Caco-2 (cell line): ENCODE data around the gene SLC5A8. TPM values are rescaled to one million over a fixed set of nuclear protein-coding genes. Genes with fewer than 3 reads are reported as not detected.

Experiments
- BruUV-seq: library from RNA; stranded (reverse); fragments of 400-500 nt; replicated peaks from 2 replicates; lab custom pipeline; 2021; lab: Mats Ljungman, UMichigan
- CTCF ChIA-PET: fragments of 300-600 bp; sonication (Branson Sonifier 250); formaldehyde crosslinking; loops from one replicate; lab custom pipeline; 2022; ENCODE audit warnings: antibody characterized with exemption; lab: Charles Lee
- POLR2A ChIA-PET: fragments of 300-600 bp; sonication (Branson Sonifier 250); formaldehyde crosslinking; loops from one replicate; lab custom pipeline; 2022; ENCODE audit warnings: antibody characterized with exemption; lab: Charles Lee
- DNase-seq, 2 experiments: peaks; one replicate each; pipeline versions ENCODE4 v3.0.0 to v3.0.0-alpha.2; 2020 to 2022
- H3K27me3 ChIP-seq: replicated peaks from 2 replicates; pipeline ENCODE4 v1.6.0; 2011; ENCODE audit warnings: low read length; ENCODE audit not compliant: control insufficient read depth, insufficient read depth
- H3K36me3 ChIP-seq: 2 replicates; pipeline ENCODE4 v1.5.1; 2011; ENCODE audit warnings: low read length; ENCODE audit not compliant: control insufficient read depth, insufficient read depth
- H3K4me1 ChIP-seq: fragments of 250-450 bp; sonication (Bioruptor Pico); 2 replicates; pipeline ENCODE4 v1.5.1; 2020; ENCODE audit warnings: mild to moderate bottlenecking
- H3K4me3 ChIP-seq: 2 replicates; pipeline ENCODE4 v1.5.1; 2011; ENCODE audit warnings: low read depth, mild to moderate bottlenecking, control low read depth, low read length
- H3K9me3 ChIP-seq: fragments of 250-450 bp; sonication (Bioruptor Pico); 2 replicates; pipeline ENCODE4 v1.5.1; 2020; ENCODE audit warnings: mild to moderate bottlenecking, moderate library complexity
- H3K27ac Mint-ChIP-seq: one replicate; pipeline ENCODE4 v1.8.0; 2022; ENCODE audit warnings: mixed read lengths; ENCODE audit not compliant: unreplicated experiment
- H3K27me3 Mint-ChIP-seq: one replicate; pipeline ENCODE4 v1.8.0; 2022; ENCODE audit warnings: mixed read lengths; ENCODE audit not compliant: insufficient read depth, unreplicated experiment
- H3K36me3 Mint-ChIP-seq: one replicate; pipeline ENCODE4 v1.8.0; 2022; ENCODE audit warnings: mild to moderate bottlenecking, mixed read lengths; ENCODE audit not compliant: insufficient read depth, unreplicated experiment
- H3K4me1 Mint-ChIP-seq: one replicate; pipeline ENCODE4 v1.8.0; 2022; ENCODE audit warnings: low read depth, mixed read lengths; ENCODE audit not compliant: unreplicated experiment
- H3K4me3 Mint-ChIP-seq: one replicate; pipeline ENCODE4 v1.8.0; 2022; ENCODE audit warnings: mild to moderate bottlenecking, moderate library complexity, mixed read lengths; ENCODE audit not compliant: unreplicated experiment
- H3K9me3 Mint-ChIP-seq: one replicate; pipeline ENCODE4 v1.8.0; 2022; ENCODE audit warnings: mixed read lengths; ENCODE audit not compliant: unreplicated experiment
- CTCF ChIP-seq, 2 experiments: fragments of 200-600 bp in 1 of 2; IDR thresholded peaks; 1 replicate in 1 of 2; 2 replicates in 1 of 2; pipeline versions ENCODE4 v1.5.1 to v1.8.0; 2011 to 2022; ENCODE audit warnings: antibody characterized with exemption in 1 of 2, control low read depth in 1 of 2, inconsistent platforms in 1 of 2, low read depth in 1 of 2, low read length in 1 of 2, mild to moderate bottlenecking in 1 of 2, moderate library complexity in 1 of 2; ENCODE audit not compliant: insufficient read depth in 1 of 2, severe bottlenecking in 1 of 2, unreplicated experiment in 1 of 2
- intact Hi-C: fragments of 100-400 bp; cut with micrococcal nuclease; formaldehyde crosslinking; loops from one replicate; pipeline ENCODE4 v1.10.0; 2022; ENCODE audit not compliant: unreplicated experiment
- total RNA-seq: library from RNA; stranded (reverse); gene quantifications from 2 replicates; pipeline ENCODE4 v1.2.3, GENCODE V29; 2022

The SLC5A8 gene
- total RNA-seq, 1 experiment from 2014 or later, result not detected

- intact Hi-C loops, result no loop called here
- ChIA-PET CTCF (no interaction called here), POLR2A (no interaction called here)
- no peak for DNase-seq
- TF ChIP-seq CTCF (IDR thresholded peaks at IDR 0.05; ENCODE audit: insufficient read depth in 1 of 2, low read depth in 1 of 2, low read length in 1 of 2, severe bottlenecking in 1 of 2, unreplicated experiment in 1 of 2), result no peak
- no peaks in the 10 kb centered on the region for H3K4me1 ChIP-seq
- H3K27ac Mint-ChIP-seq, result no peak overlapping the region
- no peaks in the 10 kb centered on the region for H3K36me3 ChIP-seq
- H3K36me3 Mint-ChIP-seq, result no peaks in the 10 kb centered on the region
- H3K4me3 Mint-ChIP-seq, result no peak overlapping the region
- no peaks in the 10 kb centered on the region for H3K4me1 Mint-ChIP-seq
- H3K27me3 ChIP-seq, result no peaks in the 10 kb centered on the region
- no TSS peak for BruUV-seq
- peaks cover 29% of the 10 kb centered on the region for H3K27me3 Mint-ChIP-seq
- H3K9me3 ChIP-seq, result peaks cover 9% of the 10 kb centered on the region; the same call in 1 of the 2 replicates
- peaks cover 15% of the 10 kb centered on the region for H3K9me3 Mint-ChIP-seq
- no peak overlapping the region for H3K4me3 ChIP-seq
These were observed 36.8 kb downstream of the SLC5A8 start for GRCh38 chr12:101173197-101173749.

GRCh38 chr12:101172316-101172715, 37.7 kb downstream of the SLC5A8 start:
- no peak overlapping the region for H3K4me3 Mint-ChIP-seq
- Histone ChIP-seq H3K4me3 (no peak overlapping the region), H3K9me3 (peaks cover 9% of the 10 kb centered on the region; the same call in 1 of the 2 replicates), H3K4me1 (no peaks in the 10 kb centered on the region), H3K27me3 (no peaks in the 10 kb centered on the region), H3K36me3 (no peaks in the 10 kb centered on the region)
- no peaks in the 10 kb centered on the region for H3K4me1 Mint-ChIP-seq
- TF ChIP-seq CTCF (IDR thresholded peaks at IDR 0.05; ENCODE audit: insufficient read depth in 1 of 2, low read depth in 1 of 2, low read length in 1 of 2, severe bottlenecking in 1 of 2, unreplicated experiment in 1 of 2), result peak in 1 of 2 experiments; percentile 34
- peaks cover 24% of the 10 kb centered on the region for H3K27me3 Mint-ChIP-seq
- intact Hi-C loops, result no loop called here
- BruUV-seq, result no TSS peak
- H3K27ac Mint-ChIP-seq, result no peak overlapping the region
- H3K9me3 Mint-ChIP-seq, result peaks cover 15% of the 10 kb centered on the region
- H3K36me3 Mint-ChIP-seq, result no peaks in the 10 kb centered on the region
- POLR2A ChIA-PET, result no interaction called here
- CTCF ChIA-PET, result no interaction called here
- DNase-seq, result peak; percentile 16 to 36

GRCh38 chr12:101168001-101168400, 42.0 kb downstream of the SLC5A8 start:
- no peak overlapping the region for H3K4me3 ChIP-seq

More at GRCh38 chr12:101168001-101168400, 42.0 kb downstream of the SLC5A8 start:
- H3K4me3 Mint-ChIP-seq, result no peak overlapping the region
- intact Hi-C loops, result no loop called here
- no TSS peak for BruUV-seq
- H3K9me3 Mint-ChIP-seq, result no peaks in the 10 kb centered on the region
- POLR2A ChIA-PET, result no interaction called here
- no peaks in the 10 kb centered on the region for H3K4me1 Mint-ChIP-seq
- Histone ChIP-seq H3K4me1 (no peaks in the 10 kb centered on the region), H3K27me3 (no peaks in the 10 kb centered on the region), H3K36me3 (no peaks in the 10 kb centered on the region), H3K9me3 (peaks cover 4% of the 10 kb centered on the region; the same call in 1 of the 2 replicates)
- DNase-seq, result no peak
- peaks cover 24% of the 10 kb centered on the region for H3K27me3 Mint-ChIP-seq
- CTCF ChIA-PET, result no interaction called here
- no peak for TF ChIP-seq CTCF (IDR thresholded peaks at IDR 0.05; ENCODE audit: insufficient read depth in 1 of 2, low read depth in 1 of 2, low read length in 1 of 2, severe bottlenecking in 1 of 2, unreplicated experiment in 1 of 2)
- no peaks in the 10 kb centered on the region for H3K36me3 Mint-ChIP-seq
- no peak overlapping the region for H3K27ac Mint-ChIP-seq
